ENCODE data around the gene IL17RC. TPM values are rescaled to one million over a fixed set of nuclear protein-coding genes. Genes with fewer than 3 reads are reported as not detected.

The IL17RC gene
- total RNA-seq, 1 experiment from 2014 or later = 6.8 TPM

DNA sequence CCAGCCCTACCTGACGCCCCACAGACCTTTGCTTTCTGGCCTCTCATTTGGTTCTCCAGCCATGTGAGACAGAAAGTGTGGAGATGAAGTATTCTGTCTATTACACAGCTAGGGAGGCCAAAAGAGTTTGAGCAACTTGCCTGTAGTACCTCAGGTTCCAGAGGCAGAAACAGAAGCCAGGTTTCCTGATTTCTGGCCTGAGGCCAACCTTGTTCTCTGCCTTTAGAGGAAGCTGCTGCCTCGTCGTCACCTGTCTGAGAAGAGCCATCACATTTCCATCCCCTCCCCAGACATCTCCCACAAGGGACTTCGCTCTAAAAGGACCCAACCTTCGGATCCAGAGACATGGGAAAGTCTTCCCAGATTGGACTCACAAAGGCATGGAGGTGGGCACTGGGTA is 10.4 kb upstream of the IL17RC start:
- Histone ChIP-seq H3K4ac (ENCODE audit: low read depth, low read length) (no peak overlapping the region), H3K14ac (ENCODE audit: insufficient read depth, low read length) (no peak overlapping the region), H4K20me1 (ENCODE audit: control insufficient read depth, insufficient read depth, insufficient read length) (no peaks in the 10 kb centered on the region), H3K18ac (ENCODE audit: insufficient read length, low read depth, low read length) (no peak overlapping the region), H3K27me3 (ENCODE audit: insufficient read depth, low read length) (no peaks in the 10 kb centered on the region), H3K4me1 (ENCODE audit: insufficient read depth, low read length) (no peaks in the 10 kb centered on the region; the same call in 1 of the 2 replicates), H2AK5ac (ENCODE audit: insufficient read length, low read length) (no peak overlapping the region), H3K56ac (ENCODE audit: insufficient read length, low read depth, low read length) (no peak overlapping the region), H3T11ph (ENCODE audit: low read length) (no peak overlapping the region), H2BK15ac (ENCODE audit: low read depth, low read length) (no peak overlapping the region), H2BK120ac (ENCODE audit: low read depth, low read length, poor library complexity, severe bottlenecking) (no peak overlapping the region), H3K23me2 (ENCODE audit: insufficient read length, low read depth, low read length, poor library complexity, severe bottlenecking) (no peaks in the 10 kb centered on the region), H4K91ac (ENCODE audit: insufficient read length, low read depth, low read length) (no peak overlapping the region), H2BK12ac (ENCODE audit: insufficient read length, low read depth, low read length) (no peak overlapping the region), H3K9ac (ENCODE audit: extremely low read depth, insufficient read length, low read length) (no peak overlapping the region), H2AFZ (ENCODE audit: low read length) (no peak overlapping the region), H4K8ac (replicated peaks; ENCODE audit: insufficient read length, low read depth, low read length) (no peak overlapping the region), H4K5ac (ENCODE audit: insufficient read length, low read depth, low read length) (no peak overlapping the region), H3K9me3 (ENCODE audit: control insufficient read depth, low read depth, low read length) (no peaks in the 10 kb centered on the region), H3K4me2 (ENCODE audit: insufficient read depth, insufficient read length, low read length) (no peak overlapping the region), H2BK20ac (ENCODE audit: low read depth, low read length, poor library complexity, severe bottlenecking) (no peak overlapping the region), H3K79me1 (ENCODE audit: insufficient read depth, low read depth, low read length, poor library complexity, severe bottlenecking) (no peaks in the 10 kb centered on the region), H2BK5ac (ENCODE audit: insufficient read length, low read length) (no peak overlapping the region), H3K79me2 (ENCODE audit: insufficient read depth, low read length) (no peaks in the 10 kb centered on the region), H3K27ac (ENCODE audit: insufficient read length, low read depth, low read length) (no peak overlapping the region), H3K23ac (ENCODE audit: insufficient read length, low read depth, low read length) (no peak overlapping the region)
- Mint-ChIP-seq H3K36me3 (ENCODE audit: insufficient read depth in 1 of 3, low read depth in 3 of 3) (no peaks in the 10 kb centered on the region), H3K27ac (peak overlapping the region in 1 of 3 experiments; percentile 30; a peak in 1 of 7 replicates), H3K27me3 (ENCODE audit: low read depth) (no peaks in the 10 kb centered on the region; the same call in 1 of the 2 replicates), H3K4me1 (peaks cover 15 to 17% of the 10 kb centered on the region in 2 experiments), H3K4me3 (no peak overlapping the region), H3K9me3 (no peaks in the 10 kb centered on the region; a peak in 1 of 5 replicates)
- WGBS (ENCODE audit: extremely low coverage, insufficient read length, low lambda C conversion rate) = no CpG with 5 or more reads among the region's 5 CpGs
- TF ChIP-seq, protein P1, sequence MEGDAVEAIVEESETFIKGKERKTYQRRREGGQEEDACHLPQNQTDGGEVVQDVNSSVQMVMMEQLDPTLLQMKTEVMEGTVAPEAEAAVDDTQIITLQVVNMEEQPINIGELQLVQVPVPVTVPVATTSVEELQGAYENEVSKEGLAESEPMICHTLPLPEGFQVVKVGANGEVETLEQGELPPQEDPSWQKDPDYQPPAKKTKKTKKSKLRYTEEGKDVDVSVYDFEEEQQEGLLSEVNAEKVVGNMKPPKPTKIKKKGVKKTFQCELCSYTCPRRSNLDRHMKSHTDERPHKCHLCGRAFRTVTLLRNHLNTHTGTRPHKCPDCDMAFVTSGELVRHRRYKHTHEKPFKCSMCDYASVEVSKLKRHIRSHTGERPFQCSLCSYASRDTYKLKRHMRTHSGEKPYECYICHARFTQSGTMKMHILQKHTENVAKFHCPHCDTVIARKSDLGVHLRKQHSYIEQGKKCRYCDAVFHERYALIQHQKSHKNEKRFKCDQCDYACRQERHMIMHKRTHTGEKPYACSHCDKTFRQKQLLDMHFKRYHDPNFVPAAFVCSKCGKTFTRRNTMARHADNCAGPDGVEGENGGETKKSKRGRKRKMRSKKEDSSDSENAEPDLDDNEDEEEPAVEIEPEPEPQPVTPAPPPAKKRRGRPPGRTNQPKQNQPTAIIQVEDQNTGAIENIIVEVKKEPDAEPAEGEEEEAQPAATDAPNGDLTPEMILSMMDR (conservative IDR thresholded peaks at IDR 0.05) = no peak
- no peak for DNase-seq

Data from H9 (cell line).